GM12878 (cell line): ENCODE data around the gene BSCL2. TPM values are rescaled to one million over a fixed set of nuclear protein-coding genes. Genes with fewer than 3 reads are reported as not detected.
A peak's percentile ranks its signal among the peaks of the same experiment; 100 is the strongest.

ENCODE experiments used
- ATAC-seq: fragments of 200-7000 bp; cut with Tn5 transposase; 3 replicates; pipeline ENCODE4 v1.9.1; 2020; ENCODE audit warnings: mild to moderate bottlenecking, moderate library complexity
- BruUV-seq: library from RNA; stranded (reverse); fragments of 400-500 nt; replicated peaks from 2 replicates; lab custom pipeline; 2021; lab: Mats Ljungman, UMichigan
- CTCF ChIA-PET: fragments of 300-600 bp; sonication (Branson Sonifier 250); formaldehyde crosslinking; extraction: SDS; loops from one replicate; lab custom pipeline; 2021; ENCODE audit warnings: inconsistent platforms; lab: Yijun Ruan, JAX
- POLR2A ChIA-PET: fragments of 350-600 bp; formaldehyde crosslinking; extraction: SDS; loops from one replicate; lab custom pipeline; 2021; ENCODE audit warnings: inconsistent platforms; lab: Charles Lee
- RAD21 ChIA-PET: fragments of 300-600 bp; sonication (Branson Sonifier 250); formaldehyde crosslinking; loops from one replicate; lab custom pipeline; 2023; ENCODE audit warnings: antibody characterized with exemption; ENCODE audit not compliant: unreplicated experiment; lab: Charles Lee
- SMC1A ChIA-PET: fragments of 300-600 bp; sonication (Branson Sonifier 250); formaldehyde crosslinking; loops from one replicate; lab custom pipeline; 2023; ENCODE audit not compliant: unreplicated experiment, uncharacterized antibody; lab: Charles Lee
- DNase-seq: peaks from one replicate; pipeline ENCODE4 v3.0.0-alpha.2; 2011; ENCODE audit warnings: low read depth, low spot score
- FAIRE-seq: peaks from 3 replicates; lab custom pipeline; 2011; peaks lifted over from hg19 to GRCh38; lab: Jason Lieb, UNC
- H2AFZ ChIP-seq: 2 replicates; pipeline ENCODE4 v1.6.0; 2011; ENCODE audit warnings: low read depth, low read length, control low read depth; ENCODE audit not compliant: control insufficient read depth
- H3K27ac ChIP-seq: 2 replicates; pipeline ENCODE4 v1.5.1; 2011; ENCODE audit warnings: control low read depth; ENCODE audit not compliant: control insufficient read depth, insufficient read depth
- H3K27me3 ChIP-seq, 2 experiments: replicated peaks in 1 of 2; 2 replicates each; pipeline versions ENCODE4 v1.6.0 to v1.6.1; 2011; ENCODE audit warnings: low read length in 1 of 2; ENCODE audit not compliant: control insufficient read depth in 2 of 2, insufficient read depth in 2 of 2
- H3K36me3 ChIP-seq, 2 experiments: 2 replicates each; pipeline ENCODE4 v1.5.1; 2011; ENCODE audit warnings: low read length in 1 of 2; ENCODE audit not compliant: control insufficient read depth in 2 of 2, insufficient read depth in 2 of 2
- H3K4me1 ChIP-seq: 2 replicates; pipeline ENCODE4 v1.6.1; 2011; ENCODE audit warnings: mild to moderate bottlenecking, low read length, moderate library complexity, mixed read lengths; ENCODE audit not compliant: control insufficient read depth, insufficient read depth
- H3K4me2 ChIP-seq: 2 replicates; pipeline ENCODE4 v1.6.0; 2011; ENCODE audit warnings: control low read depth; ENCODE audit not compliant: control insufficient read depth, insufficient read depth
- H3K4me3 ChIP-seq: fragments of 200-600 bp; sonication (generic); 2 replicates; pipeline ENCODE4 v1.5.1; 2016
- H3K79me2 ChIP-seq: 2 replicates; pipeline ENCODE4 v1.6.0; 2011; ENCODE audit warnings: low read length; ENCODE audit not compliant: control insufficient read depth, insufficient read depth
- H3K9ac ChIP-seq: 2 replicates; pipeline ENCODE4 v1.8.0; 2011; ENCODE audit warnings: low read length, control low read depth, mixed read lengths; ENCODE audit not compliant: control insufficient read depth, insufficient read depth
- H3K9me3 ChIP-seq: replicated peaks from 3 replicates; pipeline ENCODE4 v1.5.1; 2011; ENCODE audit warnings: mild to moderate bottlenecking, low read length; ENCODE audit not compliant: control insufficient read depth, insufficient read depth
- H4K20me1 ChIP-seq: 2 replicates; pipeline ENCODE4 v1.6.0; 2011; ENCODE audit not compliant: control insufficient read depth, insufficient read depth
- BCL3 ChIP-seq: IDR thresholded peaks from 2 replicates; pipeline ENCODE4 v1.6.1; 2011; ENCODE audit warnings: borderline replicate concordance, low read depth, mild to moderate bottlenecking, moderate library complexity, low read length; ENCODE audit not compliant: insufficient read depth, poor library complexity, severe bottlenecking
- CREM ChIP-seq: IDR thresholded peaks from 2 replicates; pipeline ENCODE4 v1.6.1; 2014; ENCODE audit warnings: antibody characterized with exemption, low read depth
- E2F4 ChIP-seq: IDR thresholded peaks from 2 replicates; pipeline ENCODE4 v1.6.1; 2012; ENCODE audit warnings: low read depth, low read length, improper control_type of control experiment
- EGR1 ChIP-seq, 2 experiments: IDR thresholded peaks; 1 replicate in 1 of 2; 2 replicates in 1 of 2; pipeline ENCODE4 v1.6.1; 2011 to 2012; ENCODE audit warnings: low read depth in 2 of 2, low read length in 2 of 2, borderline replicate concordance in 1 of 2, mild to moderate bottlenecking in 1 of 2, moderate library complexity in 1 of 2
- FOXM1 ChIP-seq: IDR thresholded peaks from 2 replicates; pipeline ENCODE4 v1.6.1; 2012; ENCODE audit warnings: low read depth, mild to moderate bottlenecking, inconsistent platforms, low read length, moderate library complexity
- IKZF1 ChIP-seq: fragments of 450-650 bp; conservative IDR thresholded peaks from 2 replicates; pipeline ENCODE4 v1.6.1; 2017; ENCODE audit warnings: antibody characterized with exemption, mild to moderate bottlenecking
- KLF5 ChIP-seq: fragments of 450-650 bp; IDR thresholded peaks from 2 replicates; pipeline ENCODE4 v1.6.1; 2014; ENCODE audit warnings: mild to moderate bottlenecking; ENCODE audit not compliant: partially characterized antibody
- NBN ChIP-seq: fragments of 450-650 bp; IDR thresholded peaks from 2 replicates; pipeline ENCODE4 v1.6.1; 2016
- NFIC ChIP-seq: IDR thresholded peaks from 2 replicates; pipeline ENCODE4 v1.6.1; 2012; ENCODE audit warnings: low read depth, mild to moderate bottlenecking, inconsistent platforms, low read length, moderate library complexity
- NFXL1 ChIP-seq: fragments of 450-650 bp; IDR thresholded peaks from 2 replicates; pipeline ENCODE4 v1.6.1; 2017; ENCODE audit warnings: antibody characterized with exemption, mild to moderate bottlenecking, borderline replicate concordance
- SMAD1 ChIP-seq: fragments of 450-650 bp; IDR thresholded peaks from 2 replicates; pipeline ENCODE4 v1.6.1; 2018; ENCODE audit warnings: mild to moderate bottlenecking, low read depth; ENCODE audit not compliant: partially characterized antibody
- SMARCA5 ChIP-seq: fragments of 450-650 bp; IDR thresholded peaks from 2 replicates; pipeline ENCODE4 v1.6.1; 2017; ENCODE audit warnings: mild to moderate bottlenecking
- SRF ChIP-seq, 2 experiments: IDR thresholded peaks; 2 replicates each; pipeline ENCODE4 v1.6.1; 2011; ENCODE audit warnings: low read depth in 2 of 2, low read length in 2 of 2, mild to moderate bottlenecking in 1 of 2, moderate library complexity in 1 of 2
- ZNF592 ChIP-seq: fragments of 450-650 bp; IDR thresholded peaks from 2 replicates; pipeline ENCODE4 v1.6.1; 2017; ENCODE audit warnings: mild to moderate bottlenecking, moderate library complexity
- WGBS: methylation state at CpG from one replicate; pipeline ENCODE4 v1.1.6; 2016; ENCODE audit warnings: low lambda C conversion rate; ENCODE audit not compliant: insufficient replicate concordance, insufficient coverage; ENCODE audit errors: missing lambda C conversion rate; 5-methylcytosine and 5-hydroxymethylcytosine counted together
- in situ Hi-C: fragments of 300-500 bp; cut with MboI; formaldehyde crosslinking; loops from 9 replicates; pipeline ENCODE4 v1.14.3; 2018; ENCODE audit warnings: mixed read lengths
- intact Hi-C: fragments of 100-400 bp; cut with micrococcal nuclease; formaldehyde crosslinking; loops from one replicate; pipeline ENCODE4 v1.14.2; 2022; ENCODE audit not compliant: unreplicated experiment
- polyA plus RNA-seq, 11 experiments: library from polyadenylated mRNA; depleted of rRNA in 4 of 11; unstranded in 6 of 11; stranded (reverse) in 5 of 11; fragments of >200 nt; fragmentation: Nextera tagmentation in 4 of 11; fragmentation: Illumina TruSeq in 1 of 11; extraction: Ambion mirVana in 4 of 11; extraction: Trizol in 1 of 11; gene quantifications; 1 replicate in 1 of 11; 2 replicates in 10 of 11; pipeline versions ENCODE4 v1.2.1 to v1.2.3, GENCODE V29; 2011 to 2016; ENCODE audit warnings: inconsistent platforms in 2 of 11, missing spikeins in 2 of 11, low read depth in 1 of 11
- total RNA-seq, 4 experiments: library from RNA; depleted of rRNA in 3 of 4; stranded (reverse); fragments of >200 nt in 3 of 4; fragmentation: Illumina TruSeq in 1 of 4; extraction: Trizol in 1 of 4; gene quantifications; 2 replicates each; pipeline versions ENCODE4 v1.2.1 to v1.2.3, GENCODE V29; 2013 to 2021

BSCL2 gene
- total and polyA plus RNA-seq, 10 of the 15 experiments (the other 5 are each of a cell fraction or from before 2014, with no cell fraction given) = 12.3 to 57.9 (median 21.8) TPM

GRCh38 chr11:62728171-62728988, 21.2 kb upstream of the BSCL2 start, which contains the start of gene TTC9C (continued):
- peak; percentile 46 to 50; a peak in 1 of 4 replicates for TF ChIP-seq SRF (IDR thresholded peaks at IDR 0.05; ENCODE audit: low read depth in 2 of 2, low read length in 2 of 2)
- TF ChIP-seq BCL3 = no peak
- 0 out of 2 replicates have a peak, but pooled peaks have one; percentile 32 for TF ChIP-seq CREM
- peak; percentile 46 for TF ChIP-seq SMAD1
- peak; percentile 40; the same call in 1 of the 2 replicates for TF ChIP-seq NFIC
- peak in 1 of 2 experiments; percentile 43; a peak in 1 of 3 replicates for TF ChIP-seq EGR1 (IDR thresholded peaks at IDR 0.05; ENCODE audit: borderline replicate concordance in 1 of 2, low read depth in 2 of 2, low read length in 2 of 2)
- TF ChIP-seq IKZF1 = peak; percentile 90

GRCh38 chr11:62727872-62728170, 20.6 kb upstream of the BSCL2 start:
- peaks cover 11% of the 10 kb centered on the region; the same call in 1 of the 2 replicates for H4K20me1 ChIP-seq
- under 1% methylated on average over 16 of the region's 20 CpGs for WGBS
- DNase-seq = peak; percentile 94
- H3K9ac ChIP-seq = peak overlapping the region; percentile 91
- in situ Hi-C loops (no loop called here), intact Hi-C loops (loop anchor here (1.0 to 5.0 kb wide), 7 partner anchors 19 to 128 kb away; partner anchors contain the start of genes MTA2, NXF1, TAF6L and ZBTB3)
- ChIA-PET RAD21 (interaction anchor here (0.6 to 5.2 kb wide), 25 partner anchors 17 to 480 kb away, joined by 3 to 44 read pairs (median 4); partner anchors contain the start of genes B3GAT3, C11orf98, CSKMT and POLR2G), SMC1A (interaction anchor here (1.0 to 4.8 kb wide), 15 partner anchors 9 to 153 kb away, joined by 3 to 27 read pairs (median 4); partner anchors contain the start of genes BSCL2, C11orf98, CSKMT and GANAB), CTCF (interaction anchor here (0.8 to 5.4 kb wide), 12 partner anchors 18 to 157 kb away, joined by 3 to 34 read pairs (median 5); partner anchors contain the start of genes C11orf98, CSKMT, EEF1G and TAF6L), POLR2A (interaction anchor here (0.6 to 6.8 kb wide), 33 partner anchors 13 to 1480 kb away, joined by 3 to 79 read pairs (median 7); partner anchors contain the start of genes BSCL2, C11orf98, CSKMT and EEF1G)
- peak overlapping the region; percentile 100 for H3K4me3 ChIP-seq
- BruUV-seq = no TSS peak
- FAIRE-seq = peak; percentile 98
- H3K4me1 ChIP-seq = no peaks in the 10 kb centered on the region; the same call in 1 of the 2 replicates
- H3K27me3 ChIP-seq = no peaks in the 10 kb centered on the region
- peak overlapping the region; percentile 94 for H3K27ac ChIP-seq
- peak overlapping the region; percentile 96 for H2AFZ ChIP-seq
- H3K4me2 ChIP-seq = peak overlapping the region; percentile 75
- peaks cover 72% of the 10 kb centered on the region for H3K79me2 ChIP-seq
- H3K9me3 ChIP-seq = no peaks in the 10 kb centered on the region; the same call in 2 of the 3 replicates
- peak; percentile 76 for ATAC-seq
- peaks cover 1 to 18% of the 10 kb centered on the region in 2 experiments; a peak in 3 of 4 replicates for H3K36me3 ChIP-seq
- TF ChIP-seq ZNF592 (no peak), FOXM1 (peak; percentile 64; the same call in 1 of the 2 replicates), KLF5 (no peak), NFXL1 (no peak), E2F4 (peak; percentile 72), SMARCA5 (no peak), NBN (no peak)
